SH-SY5Y (cell line): ENCODE results near the gene GNL3.

Experiments used
- GATA2 ChIP-seq: IDR thresholded peaks from 2 replicates; pipeline ENCODE4 v1.6.1; 2011; ENCODE audit warnings: mild to moderate bottlenecking, low read depth, low read length
- GATA3 ChIP-seq: IDR thresholded peaks from 2 replicates; pipeline ENCODE4 v1.6.1; 2011; ENCODE audit warnings: low read depth, mild to moderate bottlenecking, low read length, moderate library complexity

DNA sequence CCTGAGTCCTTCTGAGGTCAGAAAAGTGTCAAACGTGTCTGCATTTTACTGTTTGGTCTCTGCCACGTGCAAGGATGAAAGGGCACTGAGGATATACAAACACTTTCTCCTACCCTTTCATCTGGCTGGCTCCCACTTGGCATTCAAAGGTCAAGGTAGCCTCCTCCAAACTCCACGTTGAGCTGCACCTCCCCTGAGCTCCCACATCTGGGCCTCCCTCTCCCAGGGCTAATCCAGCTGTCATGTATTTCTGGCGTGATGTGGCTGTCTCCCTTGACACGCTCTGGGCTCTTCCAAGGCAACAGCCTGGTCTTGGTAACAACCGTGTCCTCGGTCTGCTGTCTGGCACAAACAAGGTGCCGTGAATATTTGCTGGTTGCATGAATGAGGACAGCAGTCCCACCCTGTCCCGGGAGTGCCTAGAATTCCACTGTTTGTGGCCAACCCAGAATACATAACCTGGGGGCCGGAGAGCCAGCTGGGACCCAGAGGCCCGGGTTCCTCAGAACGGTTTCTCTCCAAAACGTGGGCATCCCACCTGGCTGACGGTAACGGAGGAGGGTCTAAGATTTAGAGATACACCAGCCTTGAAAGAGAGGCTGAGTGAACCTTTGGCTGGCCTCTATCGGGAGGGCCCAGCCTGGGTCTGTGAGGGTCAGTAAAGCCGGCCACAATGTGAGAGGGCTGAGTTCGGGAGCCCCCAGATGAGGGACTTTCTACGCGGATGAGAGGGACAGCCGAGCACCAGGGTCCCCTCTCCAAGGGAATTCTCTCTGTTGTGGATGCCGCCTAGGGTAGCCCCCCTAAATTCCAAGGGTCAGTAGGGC, 19.0 kb downstream of the GNL3 start:
- TF ChIP-seq GATA2 = no peak
- no peak for TF ChIP-seq GATA3
